Measurements from ENCODE around the gene CIDEA. TPM values are rescaled to one million over a fixed set of nuclear protein-coding genes. Genes with fewer than 3 reads are reported as not detected.

The CIDEA gene
- total RNA-seq, 1 experiment from 2014 or later, result not detected

DNA sequence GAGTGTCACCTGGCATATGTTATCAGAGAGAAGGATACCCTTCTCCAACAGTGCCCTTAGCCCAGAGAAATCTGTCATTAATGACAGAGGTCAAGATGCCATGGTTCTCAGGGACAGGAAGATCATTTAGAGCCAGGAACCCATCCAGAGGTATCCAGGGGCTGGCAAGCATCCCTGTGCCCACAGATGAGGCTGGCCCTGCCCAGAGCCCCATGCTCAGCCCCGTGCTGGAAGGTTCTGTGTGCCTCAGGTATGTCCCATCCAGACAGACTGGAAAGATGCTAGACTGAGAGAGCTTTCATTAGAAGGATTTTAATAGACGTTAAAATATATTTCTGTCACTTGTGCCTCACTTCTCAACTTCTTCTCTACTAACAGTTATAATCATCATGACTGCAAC is 45.7 kb downstream of the CIDEA start:
- no peaks in the 10 kb centered on the region for H3K27me3 ChIP-seq (ENCODE audit: low read length)
- no peak overlapping the region for H3K9ac ChIP-seq (ENCODE audit: low read length)
- ATAC-seq (no peak), DNase-seq (no peak)
- H3K4me1 ChIP-seq (ENCODE audit: insufficient read depth, low read length), result peaks cover 20% of the 10 kb centered on the region
- H4K20me1 ChIP-seq (ENCODE audit: low read length), result no peaks in the 10 kb centered on the region
- H3K79me2 ChIP-seq (ENCODE audit: low read length), result no peaks in the 10 kb centered on the region
- no TSS peak for BruUV-seq (replicated peaks)
- H3K36me3 ChIP-seq (ENCODE audit: low read depth, low read length), result no peaks in the 10 kb centered on the region
- H3K9me3 ChIP-seq (ENCODE audit: low read length), result no peaks in the 10 kb centered on the region
- intact Hi-C loops (cut with micrococcal nuclease), result no loop called here
- H3K4me3 ChIP-seq (ENCODE audit: low read length), result no peak overlapping the region
- no peaks in the 10 kb centered on the region for H3K9me2 ChIP-seq (replicated peaks; ENCODE audit: low read length)
- H3F3A ChIP-seq (ENCODE audit: low read length, unreplicated experiment), result no peaks in the 10 kb centered on the region
- H3K27ac ChIP-seq (ENCODE audit: low read length), result no peak overlapping the region
- no peak overlapping the region for H3K4me2 ChIP-seq (ENCODE audit: low read length)
- no peak overlapping the region for H2AFZ ChIP-seq (ENCODE audit: low read length)
- ChIA-PET CTCF (no interaction called here), POLR2A (ENCODE audit: unreplicated experiment) (no interaction called here)
- TF ChIP-seq, protein P1, sequence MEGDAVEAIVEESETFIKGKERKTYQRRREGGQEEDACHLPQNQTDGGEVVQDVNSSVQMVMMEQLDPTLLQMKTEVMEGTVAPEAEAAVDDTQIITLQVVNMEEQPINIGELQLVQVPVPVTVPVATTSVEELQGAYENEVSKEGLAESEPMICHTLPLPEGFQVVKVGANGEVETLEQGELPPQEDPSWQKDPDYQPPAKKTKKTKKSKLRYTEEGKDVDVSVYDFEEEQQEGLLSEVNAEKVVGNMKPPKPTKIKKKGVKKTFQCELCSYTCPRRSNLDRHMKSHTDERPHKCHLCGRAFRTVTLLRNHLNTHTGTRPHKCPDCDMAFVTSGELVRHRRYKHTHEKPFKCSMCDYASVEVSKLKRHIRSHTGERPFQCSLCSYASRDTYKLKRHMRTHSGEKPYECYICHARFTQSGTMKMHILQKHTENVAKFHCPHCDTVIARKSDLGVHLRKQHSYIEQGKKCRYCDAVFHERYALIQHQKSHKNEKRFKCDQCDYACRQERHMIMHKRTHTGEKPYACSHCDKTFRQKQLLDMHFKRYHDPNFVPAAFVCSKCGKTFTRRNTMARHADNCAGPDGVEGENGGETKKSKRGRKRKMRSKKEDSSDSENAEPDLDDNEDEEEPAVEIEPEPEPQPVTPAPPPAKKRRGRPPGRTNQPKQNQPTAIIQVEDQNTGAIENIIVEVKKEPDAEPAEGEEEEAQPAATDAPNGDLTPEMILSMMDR (conservative IDR thresholded peaks at IDR 0.05; ENCODE audit: low read depth, low read length), result no peak
- no peak for TF ChIP-seq EZH2 (IDR thresholded peaks at IDR 0.05; ENCODE audit: low read length, unreplicated experiment)

DNA sequence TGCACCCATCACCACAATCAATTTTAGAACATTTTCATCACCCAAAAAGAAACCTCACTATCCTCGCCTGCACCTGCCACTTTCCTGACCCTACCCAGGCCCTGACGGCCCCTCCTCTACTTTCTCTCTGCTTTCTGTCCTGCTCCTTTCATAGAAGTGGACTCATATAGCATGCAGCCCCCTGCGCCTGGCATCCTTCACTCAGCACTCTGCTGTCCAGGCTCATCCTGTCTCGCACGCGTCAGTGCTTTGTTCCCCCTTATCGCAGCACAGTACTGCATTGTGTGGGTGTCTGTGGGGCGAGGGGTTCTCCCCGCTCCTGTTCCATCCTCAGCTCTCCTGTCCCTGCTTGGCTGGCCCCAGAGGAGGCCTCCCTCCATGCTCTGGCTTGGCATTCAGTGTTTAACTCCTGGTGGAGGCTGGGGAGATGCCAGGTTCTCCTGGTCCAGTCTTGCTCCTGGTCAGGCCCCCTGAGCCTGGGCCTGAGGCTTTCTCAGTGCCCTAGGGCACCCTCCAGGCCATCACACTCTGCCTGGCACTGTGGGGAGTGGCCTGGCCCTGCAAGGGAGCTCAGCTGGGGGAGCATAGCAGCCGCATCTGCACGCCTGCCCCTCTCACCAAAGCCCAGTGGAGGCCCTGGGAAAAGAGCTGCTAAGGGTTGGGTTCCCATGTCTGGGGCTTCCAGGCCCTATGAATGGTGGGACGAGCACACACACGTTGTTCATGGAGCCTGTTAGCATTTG is 47.3 kb downstream of the CIDEA start:
- H3K9me2 ChIP-seq (replicated peaks; ENCODE audit: low read length), result no peaks in the 10 kb centered on the region
- no peaks in the 10 kb centered on the region for H4K20me1 ChIP-seq (ENCODE audit: low read length)
- no TSS peak for BruUV-seq (replicated peaks)
- no peak overlapping the region for H3K9ac ChIP-seq (ENCODE audit: low read length)
- POLR2A ChIA-PET (ENCODE audit: unreplicated experiment), result no interaction called here
- CTCF ChIA-PET, result no interaction called here
- H3K27ac ChIP-seq (ENCODE audit: low read length), result no peak overlapping the region
- H2AFZ ChIP-seq (ENCODE audit: low read length), result no peak overlapping the region
- no peaks in the 10 kb centered on the region for H3K79me2 ChIP-seq (ENCODE audit: low read length)
- H3K4me2 ChIP-seq (ENCODE audit: low read length), result no peak overlapping the region
- H3K27me3 ChIP-seq (ENCODE audit: low read length), result no peaks in the 10 kb centered on the region
- ATAC-seq (no peak), DNase-seq (no peak)
- intact Hi-C loops (cut with micrococcal nuclease), result no loop called here
- no peaks in the 10 kb centered on the region for H3F3A ChIP-seq (ENCODE audit: low read length, unreplicated experiment)
- H3K9me3 ChIP-seq (ENCODE audit: low read length), result no peaks in the 10 kb centered on the region
- H3K4me1 ChIP-seq (ENCODE audit: insufficient read depth, low read length), result peaks cover 15% of the 10 kb centered on the region
- no peak overlapping the region for H3K4me3 ChIP-seq (ENCODE audit: low read length)
- H3K36me3 ChIP-seq (ENCODE audit: low read depth, low read length), result no peaks in the 10 kb centered on the region
- no peak for TF ChIP-seq EZH2phosphoT487 (IDR thresholded peaks at IDR 0.05; ENCODE audit: borderline replicate concordance, low read length)
- TF ChIP-seq, protein P1 (conservative IDR thresholded peaks at IDR 0.05; ENCODE audit: low read depth, low read length), result no peak
- TF ChIP-seq EZH2 (IDR thresholded peaks at IDR 0.05; ENCODE audit: low read length, unreplicated experiment), result no peak

DNA sequence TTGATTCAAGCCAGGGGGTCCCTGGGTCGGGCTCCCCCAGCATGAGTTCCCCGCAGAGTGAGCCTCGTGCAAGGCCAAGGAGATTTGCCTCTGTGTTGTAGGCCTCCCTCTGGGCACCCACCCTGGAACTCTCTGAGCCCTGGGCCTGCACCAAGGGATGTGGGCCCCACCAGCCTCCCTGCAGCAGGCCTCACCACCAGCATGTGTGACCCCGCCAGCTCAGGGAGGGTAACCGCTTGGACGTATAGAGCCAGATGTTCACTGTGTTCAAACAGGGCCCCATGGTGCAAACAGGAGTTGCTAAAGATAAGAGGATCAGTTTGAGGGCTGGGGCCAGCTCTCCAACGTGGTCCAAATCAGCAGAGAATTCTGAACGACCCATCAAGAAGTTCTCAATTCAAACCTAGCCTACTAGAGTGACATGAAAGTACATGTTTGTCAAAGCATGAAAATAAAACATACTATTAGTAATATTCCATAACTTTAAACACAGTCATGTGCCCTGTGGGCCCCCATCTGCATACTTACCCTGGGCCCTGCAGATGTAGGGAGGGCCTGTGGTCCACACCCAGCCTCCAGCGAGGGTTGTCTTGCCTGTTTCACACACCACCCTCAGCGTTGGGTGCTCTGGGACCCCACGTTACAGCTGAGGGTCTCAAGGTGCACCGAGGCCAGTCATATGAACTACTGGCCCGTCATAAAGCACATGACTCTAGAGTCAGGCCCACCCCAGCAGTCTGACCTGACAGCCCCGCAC is 48.4 kb downstream of the CIDEA start:
- Histone ChIP-seq H3K36me3 (ENCODE audit: low read depth, low read length) (no peaks in the 10 kb centered on the region), H3K79me2 (ENCODE audit: low read length) (no peaks in the 10 kb centered on the region), H3K9ac (ENCODE audit: low read length) (no peak overlapping the region), H3K4me1 (ENCODE audit: insufficient read depth, low read length) (peaks cover 12% of the 10 kb centered on the region), H3K4me2 (ENCODE audit: low read length) (no peak overlapping the region), H3K9me2 (replicated peaks; ENCODE audit: low read length) (no peaks in the 10 kb centered on the region), H4K20me1 (ENCODE audit: low read length) (no peaks in the 10 kb centered on the region), H3K27ac (ENCODE audit: low read length) (no peak overlapping the region), H2AFZ (ENCODE audit: low read length) (no peak overlapping the region), H3K4me3 (ENCODE audit: low read length) (no peak overlapping the region), H3F3A (ENCODE audit: low read length, unreplicated experiment) (no peaks in the 10 kb centered on the region), H3K9me3 (ENCODE audit: low read length) (no peaks in the 10 kb centered on the region), H3K27me3 (ENCODE audit: low read length) (no peaks in the 10 kb centered on the region)
- ATAC-seq, result no peak
- no TSS peak for BruUV-seq (replicated peaks)
- ChIA-PET CTCF (no interaction called here), POLR2A (ENCODE audit: unreplicated experiment) (no interaction called here)
- intact Hi-C loops (cut with micrococcal nuclease), result no loop called here
- TF ChIP-seq EZH2phosphoT487 (IDR thresholded peaks at IDR 0.05; ENCODE audit: borderline replicate concordance, low read length) (no peak), EZH2 (IDR thresholded peaks at IDR 0.05; ENCODE audit: low read length, unreplicated experiment) (no peak)
- TF ChIP-seq, protein P1 (conservative IDR thresholded peaks at IDR 0.05; ENCODE audit: low read depth, low read length), result no peak
- no peak for DNase-seq

Measured in PC-3 (cell line).